Right lobe of liver (tissue), 4 donors: ENCODE results near the gene TRIO.

Source experiments
- POLR2A ChIP-seq: fragments of 450-650 bp; IDR thresholded peaks from one replicate; pipeline ENCODE4 v1.6.1; 2017; ENCODE audit warnings: antibody characterized with exemption, mild to moderate bottlenecking
- TF ChIP-seq, protein P1 (sequence below), 4 donors: fragments of 200-600 bp in 3 of 4; fragments of 450-650 bp in 1 of 4; IDR thresholded peaks; one replicate each; pipeline versions ENCODE4 v1.5.1 to v1.8.0; 2016 to 2022; ENCODE audit warnings: antibody characterized with exemption in 4 of 4, mild to moderate bottlenecking in 2 of 4
- donor health status: DM: no; HTN: no; CAD: no.
- donor health status: DM: no; HTN: no; CAD: no.
- donor health status: DM: no; HTN: yes; CAD: no.

DNA sequence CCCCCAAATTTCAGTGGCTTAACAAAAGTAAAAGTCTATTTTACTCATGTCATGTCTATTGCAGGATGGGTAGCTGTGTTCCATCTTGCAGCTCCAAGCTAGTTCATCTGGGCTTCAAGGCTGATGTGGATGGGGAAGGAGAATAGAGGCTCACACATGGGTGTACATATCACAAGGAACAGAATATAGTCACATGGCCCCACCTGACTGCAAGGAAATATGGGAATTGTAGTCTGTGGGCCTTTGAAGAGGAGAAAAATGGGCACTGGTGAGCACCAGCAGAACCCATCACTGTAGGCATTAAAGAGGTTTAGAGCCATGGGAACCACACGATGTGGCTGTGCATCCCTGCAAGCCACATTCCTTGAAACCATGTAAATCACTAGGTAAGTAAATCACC is 17.9 kb upstream of the TRIO start:
- TF ChIP-seq POLR2A = no peak
- TF ChIP-seq, protein P1, sequence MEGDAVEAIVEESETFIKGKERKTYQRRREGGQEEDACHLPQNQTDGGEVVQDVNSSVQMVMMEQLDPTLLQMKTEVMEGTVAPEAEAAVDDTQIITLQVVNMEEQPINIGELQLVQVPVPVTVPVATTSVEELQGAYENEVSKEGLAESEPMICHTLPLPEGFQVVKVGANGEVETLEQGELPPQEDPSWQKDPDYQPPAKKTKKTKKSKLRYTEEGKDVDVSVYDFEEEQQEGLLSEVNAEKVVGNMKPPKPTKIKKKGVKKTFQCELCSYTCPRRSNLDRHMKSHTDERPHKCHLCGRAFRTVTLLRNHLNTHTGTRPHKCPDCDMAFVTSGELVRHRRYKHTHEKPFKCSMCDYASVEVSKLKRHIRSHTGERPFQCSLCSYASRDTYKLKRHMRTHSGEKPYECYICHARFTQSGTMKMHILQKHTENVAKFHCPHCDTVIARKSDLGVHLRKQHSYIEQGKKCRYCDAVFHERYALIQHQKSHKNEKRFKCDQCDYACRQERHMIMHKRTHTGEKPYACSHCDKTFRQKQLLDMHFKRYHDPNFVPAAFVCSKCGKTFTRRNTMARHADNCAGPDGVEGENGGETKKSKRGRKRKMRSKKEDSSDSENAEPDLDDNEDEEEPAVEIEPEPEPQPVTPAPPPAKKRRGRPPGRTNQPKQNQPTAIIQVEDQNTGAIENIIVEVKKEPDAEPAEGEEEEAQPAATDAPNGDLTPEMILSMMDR (IDR thresholded peaks at IDR 0.05) = no peak
